ENCODE results near the gene SPRED2.

Gene SPRED2

GRCh38 chr2:65267008-65267407 lies 165.4 kb downstream of the SPRED2 start:
- Histone ChIP-seq H4K20me1 (ENCODE audit: control insufficient read depth, insufficient read depth, low read depth, low read length) (peaks cover 3% of the 10 kb centered on the region), H3F3A (ENCODE audit: control insufficient read depth, insufficient read depth) (peaks cover 15% of the 10 kb centered on the region)

GRCh38 chr2:65265671-65266045 lies 166.7 kb downstream of the SPRED2 start:
- Histone ChIP-seq H3K36me3 (ENCODE audit: control insufficient read depth, low read length) (peaks cover 86% of the 10 kb centered on the region), H3K27me3 (ENCODE audit: control insufficient read depth, low read length) (no peaks in the 10 kb centered on the region), H3K27ac (ENCODE audit: low read depth, low read length) (no peak overlapping the region), H3K79me2 (ENCODE audit: control insufficient read depth, low read length) (peaks cover 14% of the 10 kb centered on the region), H3K4me2 (ENCODE audit: low read length) (no peak overlapping the region), H3K9me2 (replicated peaks; ENCODE audit: control insufficient read depth, low read length) (no peaks in the 10 kb centered on the region), H3F3A (ENCODE audit: control insufficient read depth, insufficient read depth) (peaks cover 18% of the 10 kb centered on the region), H3K4me1 (ENCODE audit: control insufficient read depth, low read length) (peaks cover 3% of the 10 kb centered on the region; the same call in 1 of the 2 replicates), H3K4me3 (ENCODE audit: low read length) (no peak overlapping the region), H3K9me3 (ENCODE audit: control insufficient read depth, insufficient read depth, low read length) (no peaks in the 10 kb centered on the region), H4K20me1 (ENCODE audit: control insufficient read depth, insufficient read depth, low read depth, low read length) (peaks cover 3% of the 10 kb centered on the region)
- TF ChIP-seq CTCF (IDR thresholded peaks at IDR 0.05; ENCODE audit: low read depth, low read length, poor library complexity, severe bottlenecking) (no peak), EZH2phosphoT487 (IDR thresholded peaks at IDR 0.05; ENCODE audit: borderline replicate concordance, low read length) (no peak)

More at GRCh38 chr2:65267008-65267407, 165.4 kb downstream of the SPRED2 start:
- Histone ChIP-seq H3K4me3 (ENCODE audit: low read length) (no peak overlapping the region), H3K79me2 (ENCODE audit: control insufficient read depth, low read length) (0 out of 2 replicates have a peak, but pooled peaks cover 6% of the 10 kb centered on the region), H3K9me3 (ENCODE audit: control insufficient read depth, insufficient read depth, low read length) (no peaks in the 10 kb centered on the region), H3K27ac (ENCODE audit: low read depth, low read length) (no peak overlapping the region), H3K27me3 (ENCODE audit: control insufficient read depth, low read length) (no peaks in the 10 kb centered on the region), H3K4me2 (ENCODE audit: low read length) (no peak overlapping the region), H3K36me3 (ENCODE audit: control insufficient read depth, low read length) (peaks cover 85% of the 10 kb centered on the region), H3K4me1 (ENCODE audit: control insufficient read depth, low read length) (peaks cover 3% of the 10 kb centered on the region; the same call in 1 of the 2 replicates), H3K9me2 (replicated peaks; ENCODE audit: control insufficient read depth, low read length) (no peaks in the 10 kb centered on the region)
- TF ChIP-seq EZH2phosphoT487 (IDR thresholded peaks at IDR 0.05; ENCODE audit: borderline replicate concordance, low read length) (no peak), CTCF (IDR thresholded peaks at IDR 0.05; ENCODE audit: low read depth, low read length, poor library complexity, severe bottlenecking) (no peak)

GRCh38 chr2:65264821-65265670 lies 167.4 kb downstream of the SPRED2 start:
- H3K9me3 ChIP-seq (ENCODE audit: control insufficient read depth, insufficient read depth, low read length): no peaks in the 10 kb centered on the region
- H3K27ac ChIP-seq (ENCODE audit: low read depth, low read length): no peak overlapping the region
- no peak overlapping the region for H3K4me2 ChIP-seq (ENCODE audit: low read length)
- H3K9me2 ChIP-seq (replicated peaks; ENCODE audit: control insufficient read depth, low read length): no peaks in the 10 kb centered on the region
- TF ChIP-seq CTCF (IDR thresholded peaks at IDR 0.05; ENCODE audit: low read depth, low read length, poor library complexity, severe bottlenecking) (peak; percentile 88), EZH2phosphoT487 (IDR thresholded peaks at IDR 0.05; ENCODE audit: borderline replicate concordance, low read length) (no peak)
- peaks cover 3% of the 10 kb centered on the region for H4K20me1 ChIP-seq (ENCODE audit: control insufficient read depth, insufficient read depth, low read depth, low read length)
- peaks cover 18% of the 10 kb centered on the region for H3K79me2 ChIP-seq (ENCODE audit: control insufficient read depth, low read length)
- H3K4me3 ChIP-seq (ENCODE audit: low read length): no peak overlapping the region
- H3F3A ChIP-seq (ENCODE audit: control insufficient read depth, insufficient read depth): peaks cover 18% of the 10 kb centered on the region
- peaks cover 3% of the 10 kb centered on the region; the same call in 1 of the 2 replicates for H3K4me1 ChIP-seq (ENCODE audit: control insufficient read depth, low read length)
- no peaks in the 10 kb centered on the region for H3K27me3 ChIP-seq (ENCODE audit: control insufficient read depth, low read length)
- peaks cover 88% of the 10 kb centered on the region for H3K36me3 ChIP-seq (ENCODE audit: control insufficient read depth, low read length)
